GM12892 (cell line): ENCODE results near the gene ZNF518A.

Experiments used
- POLR2A ChIP-seq: IDR thresholded peaks from 2 replicates; pipeline ENCODE4 v1.6.1; 2011; ENCODE audit warnings: low read depth, low read length, control low read depth
- POLR2AphosphoS5 ChIP-seq: IDR thresholded peaks from 2 replicates; pipeline ENCODE4 v1.6.1; 2011; ENCODE audit warnings: low read depth, low read length, control low read depth
- TAF1 ChIP-seq: IDR thresholded peaks from 2 replicates; pipeline ENCODE4 v1.6.1; 2011; ENCODE audit warnings: low read depth, mild to moderate bottlenecking, control low read depth, low read length, borderline replicate concordance

DNA sequence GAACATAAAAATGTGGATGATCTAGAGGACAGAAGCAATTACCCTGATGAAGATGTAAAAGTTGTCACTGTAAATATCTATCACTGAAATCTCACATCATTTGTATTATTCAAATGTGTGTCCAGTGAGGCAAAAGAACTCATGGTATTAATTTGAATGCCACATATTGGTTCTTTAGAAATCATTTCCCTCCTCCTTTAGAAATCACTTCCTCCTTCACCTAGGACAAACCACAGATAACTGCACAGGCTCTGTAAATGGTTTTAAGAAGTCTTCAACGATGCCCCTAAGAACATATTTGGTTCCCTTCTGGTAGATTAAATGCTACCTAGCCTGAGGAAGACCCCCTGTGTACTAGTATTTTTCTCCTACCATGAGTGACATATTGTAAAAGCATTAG is 33.1 kb upstream of the ZNF518A start:
- TF ChIP-seq POLR2A, result no peak
- no peak for TF ChIP-seq POLR2AphosphoS5
- no peak for TF ChIP-seq TAF1
